HepG2 (cell line): ENCODE measurements around the gene PRR19. TPM values are rescaled to one million over a fixed set of nuclear protein-coding genes. Genes with fewer than 3 reads are reported as not detected.
A peak's percentile ranks its signal among the peaks of the same experiment; 100 is the strongest.

Source experiments
- CHD2 ChIP-seq: IDR thresholded peaks from 2 replicates; pipeline ENCODE4 v1.6.1; 2011; ENCODE audit warnings: low read depth, low read length, improper control_type of control experiment
- KDM1A ChIP-seq: IDR thresholded peaks from 2 replicates; pipeline ENCODE4 v1.6.1; 2016; ENCODE audit warnings: missing compliant biosample characterization
- MAZ ChIP-seq, 2 experiments: sonication (generic) in 1 of 2; formaldehyde crosslinking in 1 of 2; IDR thresholded peaks; 2 replicates each; pipeline versions ENCODE4 v1.5.0 to v1.6.1; 2012 to 2020; ENCODE audit warnings: low read depth in 2 of 2, mild to moderate bottlenecking in 2 of 2, borderline replicate concordance in 1 of 2, improper control_type of control experiment in 1 of 2, low read length in 1 of 2, missing genetic modification reagents in 1 of 2, moderate library complexity in 1 of 2
- MYC ChIP-seq: sonication (generic); formaldehyde crosslinking; IDR thresholded peaks from 2 replicates; pipeline ENCODE4 v1.9.0; 2021; ENCODE audit warnings: missing genetic modification reagents, borderline replicate concordance
- NFIC ChIP-seq: IDR thresholded peaks from 2 replicates; pipeline ENCODE4 v1.6.1; 2012; ENCODE audit warnings: mild to moderate bottlenecking, low read length, inconsistent platforms
- POGZ ChIP-seq: sonication (generic); formaldehyde crosslinking; IDR thresholded peaks from 2 replicates; pipeline ENCODE4 v1.4.0; 2020; ENCODE audit warnings: mild to moderate bottlenecking, missing genetic modification reagents
- PRDM10 ChIP-seq: sonication (generic); formaldehyde crosslinking; IDR thresholded peaks from 2 replicates; pipeline ENCODE4 v1.4.0; 2020; ENCODE audit warnings: low read depth, missing genetic modification reagents
- SAP130 ChIP-seq: IDR thresholded peaks from 2 replicates; pipeline ENCODE4 v1.6.1; 2016; ENCODE audit warnings: low read depth
- SIX1 ChIP-seq: sonication (generic); formaldehyde crosslinking; IDR thresholded peaks from 2 replicates; pipeline ENCODE4 v1.4.0; 2020; ENCODE audit warnings: missing genetic modification reagents, borderline replicate concordance
- TCF12 ChIP-seq, 2 experiments: fragments of 450-650 bp in 1 of 2; sonication (generic) in 1 of 2; formaldehyde crosslinking in 1 of 2; IDR thresholded peaks; 2 replicates each; pipeline versions ENCODE4 v1.6.1 to v1.8.0; 2017 to 2022; ENCODE audit warnings: antibody characterized with exemption in 1 of 2, mild to moderate bottlenecking in 1 of 2, missing genetic modification reagents in 1 of 2, moderate library complexity in 1 of 2
- TGIF2 ChIP-seq: IDR thresholded peaks from 2 replicates; pipeline ENCODE4 v1.6.1; 2016; ENCODE audit warnings: control low read depth, missing compliant biosample characterization
- YEATS2 ChIP-seq: sonication (generic); formaldehyde crosslinking; IDR thresholded peaks from 2 replicates; pipeline ENCODE4 v1.4.0; 2020; ENCODE audit warnings: missing genetic modification reagents, borderline replicate concordance
- ZNF335 ChIP-seq: sonication (generic); formaldehyde crosslinking; IDR thresholded peaks from 2 replicates; pipeline ENCODE4 v1.4.0; 2020; ENCODE audit warnings: missing genetic modification reagents
- ZNF710 ChIP-seq: sonication (generic); formaldehyde crosslinking; IDR thresholded peaks from 2 replicates; pipeline ENCODE4 v1.5.0; 2020; ENCODE audit warnings: mild to moderate bottlenecking, missing genetic modification reagents, borderline replicate concordance
- polyA plus RNA-seq, 8 experiments: library from polyadenylated mRNA; depleted of rRNA in 3 of 8; stranded (reverse) in 7 of 8; unstranded in 1 of 8; fragments of >200 nt; fragmentation: Illumina TruSeq in 4 of 8; extraction: Trizol in 4 of 8; gene quantifications; 2 replicates each; pipeline versions ENCODE4 v1.2.1 to v1.2.3, GENCODE V29; 2011 to 2016; ENCODE audit warnings: low read depth in 4 of 8, missing spikeins in 1 of 8, mixed read lengths in 1 of 8; ENCODE audit not compliant: insufficient read depth in 1 of 8
- total RNA-seq, 5 experiments: library from RNA; depleted of rRNA; stranded (reverse); fragments of >200 nt; fragmentation: Illumina TruSeq; extraction: Trizol; gene quantifications; 2 replicates each; pipeline ENCODE4 v1.2.3, GENCODE V29; 2016; ENCODE audit warnings: low read depth in 1 of 5
- TF ChIP-seq, protein P1 (sequence below): sonication (generic); formaldehyde crosslinking; IDR thresholded peaks from 2 replicates; pipeline ENCODE4 v1.4.0; 2020; ENCODE audit warnings: missing genetic modification reagents
- TF ChIP-seq, protein P2 (sequence below): sonication (generic); formaldehyde crosslinking; IDR thresholded peaks from 2 replicates; pipeline ENCODE4 v1.4.0; 2020; ENCODE audit warnings: missing genetic modification reagents
- TF ChIP-seq, protein P3 (sequence below): sonication (generic); formaldehyde crosslinking; IDR thresholded peaks from 2 replicates; pipeline ENCODE4 v1.5.1; 2020; ENCODE audit warnings: mild to moderate bottlenecking, moderate library complexity, missing genetic modification reagents

PRR19 gene
- total and polyA plus RNA-seq, 2 of the 13 experiments (the other 11 are each of a cell fraction or from before 2014, with no cell fraction given): 0.21 to 0.33 TPM

DNA sequence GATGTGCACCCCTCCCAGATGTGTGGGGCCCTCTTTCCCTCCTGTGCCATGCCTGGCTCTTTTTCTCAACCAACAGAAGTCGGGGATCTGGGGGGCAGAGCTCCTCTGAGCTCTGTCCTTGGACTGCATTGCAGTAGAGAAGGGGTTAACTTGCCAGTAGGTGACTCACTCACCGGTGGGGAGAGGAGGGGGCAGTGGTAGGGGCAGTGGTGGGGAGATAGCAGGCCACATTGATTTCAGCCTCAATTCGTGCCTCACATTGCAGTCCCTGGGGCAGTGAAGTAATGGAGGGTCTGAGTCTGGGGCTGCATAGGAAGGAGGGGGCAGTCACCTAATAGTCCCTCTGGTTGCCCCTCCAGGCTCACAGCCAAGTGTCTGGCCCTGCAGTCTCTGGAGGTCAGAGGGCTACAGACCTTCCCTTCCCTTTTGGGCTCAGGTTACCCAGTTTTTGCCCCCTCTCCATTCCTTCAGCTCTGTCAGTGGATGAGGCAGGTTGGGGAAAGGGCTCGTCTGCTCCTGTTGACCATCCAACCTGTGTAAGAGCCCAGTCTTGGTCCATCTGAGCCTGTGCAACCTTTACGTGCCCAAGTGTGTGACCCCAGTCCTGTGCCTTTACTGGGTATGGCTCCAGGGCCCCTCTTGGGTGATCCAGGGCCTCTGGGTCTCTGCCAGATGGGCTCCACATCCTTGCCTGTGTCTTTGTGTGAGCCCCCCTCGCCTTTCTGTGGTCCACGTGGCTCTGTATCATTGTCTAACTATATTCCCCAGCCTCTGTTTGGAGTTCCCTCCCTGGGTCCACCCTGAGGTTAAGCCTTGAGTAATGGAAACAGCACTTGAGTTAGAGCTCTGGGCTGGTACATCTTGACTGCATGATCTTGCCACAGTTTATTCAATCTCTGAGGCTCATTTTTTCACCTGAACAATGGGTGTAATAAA lies 19.8 kb upstream of the PRR19 start (continued):
- TF ChIP-seq ZNF710 (CRISPR knock-in tag) (peak; percentile 79; the same call in 1 of the 2 replicates), PRDM10 (CRISPR knock-in tag) (0 out of 2 replicates have a peak, but pooled peaks have one; percentile 10), KDM1A (CRISPR knock-in tag) (peak; percentile 11; the same call in 1 of the 2 replicates), YEATS2 (CRISPR knock-in tag) (no peak), NFIC (no peak; the same call in 1 of the 2 replicates), TCF12 (IDR thresholded peaks at IDR 0.05) (no peak), TCF12 (CRISPR knock-in tag; IDR thresholded peaks at IDR 0.05) (peak; percentile 47; the same call in 1 of the 2 replicates), CHD2 (no peak), TGIF2 (CRISPR knock-in tag) (0 out of 2 replicates have a peak, but pooled peaks have one; percentile 48), SAP130 (CRISPR knock-in tag) (peak; percentile 29; the same call in 1 of the 2 replicates), MAZ (IDR thresholded peaks at IDR 0.05; ENCODE audit: borderline replicate concordance, low read depth, low read length) (peak; percentile 86), MAZ (CRISPR knock-in tag; IDR thresholded peaks at IDR 0.05; ENCODE audit: low read depth) (no peak), SIX1 (CRISPR knock-in tag) (0 out of 2 replicates have a peak, but pooled peaks have one; percentile 6), ZNF335 (CRISPR knock-in tag) (no peak), MYC (peak; percentile 27; the same call in 1 of the 2 replicates), POGZ (CRISPR knock-in tag) (peak; percentile 47; the same call in 1 of the 2 replicates)
- TF ChIP-seq, protein P1, sequence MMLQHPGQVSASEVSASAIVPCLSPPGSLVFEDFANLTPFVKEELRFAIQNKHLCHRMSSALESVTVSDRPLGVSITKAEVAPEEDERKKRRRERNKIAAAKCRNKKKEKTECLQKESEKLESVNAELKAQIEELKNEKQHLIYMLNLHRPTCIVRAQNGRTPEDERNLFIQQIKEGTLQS (CRISPR knock-in tag): peak; percentile 88
- TF ChIP-seq, protein P2, sequence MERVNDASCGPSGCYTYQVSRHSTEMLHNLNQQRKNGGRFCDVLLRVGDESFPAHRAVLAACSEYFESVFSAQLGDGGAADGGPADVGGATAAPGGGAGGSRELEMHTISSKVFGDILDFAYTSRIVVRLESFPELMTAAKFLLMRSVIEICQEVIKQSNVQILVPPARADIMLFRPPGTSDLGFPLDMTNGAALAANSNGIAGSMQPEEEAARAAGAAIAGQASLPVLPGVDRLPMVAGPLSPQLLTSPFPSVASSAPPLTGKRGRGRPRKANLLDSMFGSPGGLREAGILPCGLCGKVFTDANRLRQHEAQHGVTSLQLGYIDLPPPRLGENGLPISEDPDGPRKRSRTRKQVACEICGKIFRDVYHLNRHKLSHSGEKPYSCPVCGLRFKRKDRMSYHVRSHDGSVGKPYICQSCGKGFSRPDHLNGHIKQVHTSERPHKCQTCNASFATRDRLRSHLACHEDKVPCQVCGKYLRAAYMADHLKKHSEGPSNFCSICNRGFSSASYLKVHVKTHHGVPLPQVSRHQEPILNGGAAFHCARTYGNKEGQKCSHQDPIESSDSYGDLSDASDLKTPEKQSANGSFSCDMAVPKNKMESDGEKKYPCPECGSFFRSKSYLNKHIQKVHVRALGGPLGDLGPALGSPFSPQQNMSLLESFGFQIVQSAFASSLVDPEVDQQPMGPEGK: peak; percentile 25; the same call in 1 of the 2 replicates
- TF ChIP-seq, protein P3, sequence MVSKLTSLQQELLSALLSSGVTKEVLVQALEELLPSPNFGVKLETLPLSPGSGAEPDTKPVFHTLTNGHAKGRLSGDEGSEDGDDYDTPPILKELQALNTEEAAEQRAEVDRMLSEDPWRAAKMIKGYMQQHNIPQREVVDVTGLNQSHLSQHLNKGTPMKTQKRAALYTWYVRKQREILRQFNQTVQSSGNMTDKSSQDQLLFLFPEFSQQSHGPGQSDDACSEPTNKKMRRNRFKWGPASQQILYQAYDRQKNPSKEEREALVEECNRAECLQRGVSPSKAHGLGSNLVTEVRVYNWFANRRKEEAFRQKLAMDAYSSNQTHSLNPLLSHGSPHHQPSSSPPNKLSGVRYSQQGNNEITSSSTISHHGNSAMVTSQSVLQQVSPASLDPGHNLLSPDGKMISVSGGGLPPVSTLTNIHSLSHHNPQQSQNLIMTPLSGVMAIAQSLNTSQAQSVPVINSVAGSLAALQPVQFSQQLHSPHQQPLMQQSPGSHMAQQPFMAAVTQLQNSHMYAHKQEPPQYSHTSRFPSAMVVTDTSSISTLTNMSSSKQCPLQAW (CRISPR knock-in tag): 0 out of 2 replicates have a peak, but pooled peaks have one; percentile 53
